T-helper 2 cell treated with Interferon-gamma antibody and Interleukin-4, amounts not matched to agents 5 μg/mL and 100 μg/mL, for 36 hours (primary cell): ENCODE measurements around the gene L3HYPDH.

Experiments used
- DNase-seq: peaks from one replicate; pipeline ENCODE4 v3.0.0; 2021; ENCODE audit warnings: low spot score
- H3K27ac Mint-ChIP-seq: one replicate; pipeline ENCODE4 v1.8.0; 2021; ENCODE audit warnings: mild to moderate bottlenecking, mixed read lengths
- H3K27me3 Mint-ChIP-seq: one replicate; pipeline ENCODE4 v1.8.0; 2021; ENCODE audit warnings: low read depth, mixed read lengths
- H3K36me3 Mint-ChIP-seq: one replicate; pipeline ENCODE4 v1.8.0; 2021; ENCODE audit warnings: low read depth, mixed read lengths
- H3K4me1 Mint-ChIP-seq: one replicate; pipeline ENCODE4 v1.8.0; 2021; ENCODE audit warnings: low read depth, mixed read lengths
- H3K4me3 Mint-ChIP-seq: one replicate; pipeline ENCODE4 v1.8.0; 2022; ENCODE audit warnings: mild to moderate bottlenecking, moderate library complexity, mixed read lengths
- H3K9me3 Mint-ChIP-seq: one replicate; pipeline ENCODE4 v1.8.0; 2021; ENCODE audit warnings: mixed read lengths

The L3HYPDH gene

GRCh38 chr14:59483819-59484638, at the start of gene L3HYPDH, which contains the start of gene JKAMP:
TSS of gene L3HYPDH (minus strand) at chr14:59484408. CDS start at chr14:59484316, 92 bp downstream.
TSS of gene JKAMP (plus strand) at chr14:59484517. CDS start at chr14:59484590, 73 bp downstream.
- Mint-ChIP-seq H3K27me3 (no peaks in the 10 kb centered on the region), H3K36me3 (peaks cover 12% of the 10 kb centered on the region), H3K9me3 (no peaks in the 10 kb centered on the region), H3K4me3 (peak within 1 kb of the TSS; percentile 95), H3K4me1 (peaks cover 46% of the 10 kb centered on the region), H3K27ac (peak within 1 kb of the TSS; percentile 89)
- peak; percentile 96 for DNase-seq

DNA sequence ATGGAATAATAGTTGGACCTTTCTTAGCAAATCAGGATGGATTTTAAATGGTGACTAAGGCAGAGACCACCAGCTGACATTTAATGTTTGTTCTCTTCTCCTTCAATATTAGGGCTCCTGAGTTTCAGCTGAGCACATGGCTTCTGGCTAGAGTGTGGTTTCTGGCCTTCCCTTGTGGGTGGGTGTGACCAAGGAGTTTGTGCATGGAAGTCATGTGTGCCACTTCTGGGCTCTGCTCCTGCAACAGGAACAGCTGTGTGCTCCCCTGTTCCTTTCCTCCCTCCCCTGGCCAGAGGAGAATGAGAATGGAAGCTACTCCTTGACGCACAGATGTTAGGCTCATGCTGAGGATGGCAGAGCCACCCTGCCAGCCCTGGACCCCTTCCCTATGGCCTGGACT, 48.2 kb upstream of the L3HYPDH start:
- Mint-ChIP-seq H3K36me3 (no peaks in the 10 kb centered on the region), H3K4me3 (no peak overlapping the region), H3K4me1 (no peaks in the 10 kb centered on the region), H3K27ac (no peak overlapping the region), H3K9me3 (peaks cover 3% of the 10 kb centered on the region), H3K27me3 (peaks cover 11% of the 10 kb centered on the region)
- no peak for DNase-seq

DNA sequence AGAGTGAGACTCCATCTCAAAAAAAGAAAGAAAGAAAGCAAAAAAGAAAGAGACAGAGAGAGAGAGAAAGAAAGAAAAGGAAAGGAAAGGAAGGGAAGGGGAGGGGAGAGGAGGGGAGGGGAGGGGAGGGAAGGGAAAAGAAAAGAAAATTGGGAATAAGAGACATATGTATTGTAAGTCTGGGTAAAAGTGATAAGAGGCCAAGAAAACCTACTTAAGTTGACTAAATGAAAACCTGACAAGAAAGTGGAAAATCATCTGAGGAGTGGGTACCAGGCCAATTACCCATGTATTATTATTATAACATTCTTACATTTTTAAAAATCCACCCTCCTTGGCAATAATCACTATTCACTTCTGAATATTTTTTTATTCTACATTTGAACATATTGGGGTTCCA, 46.1 kb upstream of the L3HYPDH start:
- peaks cover 3% of the 10 kb centered on the region for H3K9me3 Mint-ChIP-seq
- no peaks in the 10 kb centered on the region for H3K4me1 Mint-ChIP-seq
- no peak for DNase-seq
- no peak overlapping the region for H3K4me3 Mint-ChIP-seq
- no peaks in the 10 kb centered on the region for H3K36me3 Mint-ChIP-seq
- peaks cover 15% of the 10 kb centered on the region for H3K27me3 Mint-ChIP-seq
- no peak overlapping the region for H3K27ac Mint-ChIP-seq

DNA sequence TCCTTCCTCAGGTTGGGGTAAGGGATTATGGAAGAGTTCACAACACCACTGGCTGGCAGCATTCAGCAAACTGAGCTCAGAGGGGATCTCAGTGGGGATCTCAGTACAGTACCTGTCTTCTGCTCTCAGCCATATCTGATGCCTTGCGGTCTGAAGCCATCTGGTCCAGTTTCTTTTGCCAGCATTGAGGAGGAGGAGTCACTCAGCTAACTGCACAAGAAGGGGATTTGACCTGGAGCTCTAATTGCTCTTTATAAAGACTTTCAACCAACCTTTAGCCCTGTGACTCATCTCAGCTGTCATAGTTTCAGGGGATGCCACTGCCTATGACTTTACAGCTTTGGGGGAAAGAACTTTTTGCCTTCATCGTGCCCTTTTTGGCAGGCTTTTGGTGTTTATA, 45.0 kb upstream of the L3HYPDH start:
- DNase-seq, result no peak
- Mint-ChIP-seq H3K27ac (no peak overlapping the region), H3K27me3 (peaks cover 17% of the 10 kb centered on the region), H3K36me3 (no peaks in the 10 kb centered on the region), H3K4me3 (no peak overlapping the region), H3K4me1 (no peaks in the 10 kb centered on the region), H3K9me3 (peaks cover 3% of the 10 kb centered on the region)

DNA sequence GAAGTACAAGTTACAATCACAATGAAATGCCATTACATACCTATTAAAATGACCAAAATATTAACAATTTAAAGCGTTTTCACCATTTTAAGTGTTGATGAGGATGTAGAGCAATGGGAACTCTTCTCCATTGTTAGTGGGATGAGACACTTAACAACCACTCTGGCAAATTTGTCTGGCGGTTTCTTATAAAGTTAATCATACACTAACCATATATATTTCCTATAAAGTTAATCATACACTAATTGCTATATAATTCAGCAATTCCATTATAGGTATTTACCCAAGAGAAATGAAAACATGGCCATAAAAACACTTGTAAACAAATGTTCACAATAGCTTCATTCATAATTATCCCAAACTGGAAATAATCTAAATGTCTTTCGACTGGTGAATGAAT, 36.0 kb upstream of the L3HYPDH start:
- peaks cover under 1% of the 10 kb centered on the region for H3K27me3 Mint-ChIP-seq
- no peak overlapping the region for H3K4me3 Mint-ChIP-seq
- H3K4me1 Mint-ChIP-seq, result no peaks in the 10 kb centered on the region
- no peaks in the 10 kb centered on the region for H3K36me3 Mint-ChIP-seq
- no peak for DNase-seq
- no peak overlapping the region for H3K27ac Mint-ChIP-seq
- H3K9me3 Mint-ChIP-seq, result no peaks in the 10 kb centered on the region

DNA sequence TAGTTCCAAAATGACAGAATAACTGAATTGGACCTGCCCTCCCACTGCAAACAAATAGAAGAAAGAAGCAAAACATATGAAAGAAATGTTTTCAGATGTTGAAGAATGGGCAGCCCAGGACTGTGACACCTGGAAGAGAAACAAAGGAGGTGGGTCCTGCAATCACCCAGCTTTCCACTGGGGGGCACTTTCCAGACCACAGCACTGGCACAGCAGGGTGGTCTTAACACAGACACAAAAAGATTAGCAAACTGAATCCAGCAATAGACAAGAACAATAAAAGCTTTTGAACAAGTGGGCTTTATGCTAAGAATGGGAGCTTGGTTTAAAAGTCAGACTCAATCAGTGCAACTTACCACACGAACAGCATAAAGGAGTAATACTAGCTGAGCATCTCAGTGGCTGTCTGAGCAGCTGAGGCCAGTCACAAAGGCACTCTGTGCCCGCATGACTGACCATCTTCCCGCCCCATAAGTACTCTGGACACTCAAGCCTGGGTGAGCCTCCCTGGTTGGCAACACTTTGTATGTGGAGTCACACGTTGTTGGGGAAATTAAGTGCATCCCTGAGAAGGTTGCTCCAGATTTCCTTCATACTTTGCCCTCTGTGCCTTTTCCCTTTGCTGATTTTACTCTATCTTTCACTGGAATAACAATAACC, 27.8 kb upstream of the L3HYPDH start:
- Mint-ChIP-seq H3K27ac (no peak overlapping the region), H3K36me3 (no peaks in the 10 kb centered on the region), H3K4me1 (no peaks in the 10 kb centered on the region), H3K27me3 (peaks cover 15% of the 10 kb centered on the region), H3K9me3 (no peaks in the 10 kb centered on the region), H3K4me3 (no peak overlapping the region)
- DNase-seq, result no peak

DNA sequence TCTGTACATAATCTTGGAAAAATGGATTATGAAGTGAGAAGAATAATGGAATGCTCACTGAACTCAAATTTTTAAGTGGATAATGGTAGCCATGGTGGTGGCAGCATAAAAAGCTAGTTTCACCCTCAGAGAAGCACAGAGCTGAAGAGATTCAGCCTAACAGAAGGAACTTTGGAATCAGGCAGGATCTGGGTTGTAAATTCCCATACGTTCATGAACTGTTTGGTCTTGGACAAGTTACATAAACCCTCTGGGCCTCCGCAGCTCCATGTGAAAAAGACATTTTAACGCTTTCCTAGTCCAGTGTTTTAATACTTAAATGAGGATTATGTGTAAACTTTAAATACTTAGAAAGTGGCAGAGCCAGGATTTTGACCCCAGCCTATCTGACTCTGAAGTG, 26.8 kb upstream of the L3HYPDH start:
- H3K4me3 Mint-ChIP-seq, result no peak overlapping the region
- no peak for DNase-seq
- no peak overlapping the region for H3K27ac Mint-ChIP-seq
- peaks cover 15% of the 10 kb centered on the region for H3K27me3 Mint-ChIP-seq
- H3K9me3 Mint-ChIP-seq, result no peaks in the 10 kb centered on the region
- no peaks in the 10 kb centered on the region for H3K36me3 Mint-ChIP-seq
- H3K4me1 Mint-ChIP-seq, result no peaks in the 10 kb centered on the region

GRCh38 chr14:59510001-59510400, 25.8 kb upstream of the L3HYPDH start:
- peaks cover 15% of the 10 kb centered on the region for H3K27me3 Mint-ChIP-seq

DNA sequence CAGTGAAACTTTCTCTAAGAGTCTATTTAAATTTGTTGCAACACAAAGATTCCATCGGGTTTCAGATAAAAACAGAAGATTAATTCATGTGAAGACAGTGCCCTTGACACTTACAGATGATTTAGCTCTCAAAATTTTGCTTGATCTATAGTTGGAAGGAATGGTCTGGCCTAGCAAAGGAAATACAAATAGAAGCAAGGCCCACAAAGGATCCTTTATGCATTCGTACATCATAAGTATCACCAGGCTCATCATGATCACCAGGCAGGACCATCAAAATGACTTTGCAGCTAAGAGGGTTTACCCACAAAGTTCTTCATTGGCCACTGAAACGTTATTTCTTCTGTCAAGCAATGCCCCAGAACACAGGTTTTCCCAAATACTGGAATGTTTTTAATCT, 24.9 kb upstream of the L3HYPDH start:
- H3K9me3 Mint-ChIP-seq, result no peaks in the 10 kb centered on the region
- H3K4me3 Mint-ChIP-seq, result no peak overlapping the region
- H3K27ac Mint-ChIP-seq, result no peak overlapping the region
- peaks cover 2% of the 10 kb centered on the region for H3K4me1 Mint-ChIP-seq
- H3K27me3 Mint-ChIP-seq, result peaks cover 13% of the 10 kb centered on the region
- no peak for DNase-seq
- peaks cover 4% of the 10 kb centered on the region for H3K36me3 Mint-ChIP-seq

More at GRCh38 chr14:59510001-59510400, 25.8 kb upstream of the L3HYPDH start:
- H3K27ac Mint-ChIP-seq, result no peak overlapping the region
- no peaks in the 10 kb centered on the region for H3K4me1 Mint-ChIP-seq
- no peaks in the 10 kb centered on the region for H3K9me3 Mint-ChIP-seq
- DNase-seq, result no peak
- H3K4me3 Mint-ChIP-seq, result no peak overlapping the region
- no peaks in the 10 kb centered on the region for H3K36me3 Mint-ChIP-seq

GRCh38 chr14:59507752-59508103, 23.5 kb upstream of the L3HYPDH start:
- no peak overlapping the region for H3K4me3 Mint-ChIP-seq

GRCh38 chr14:59507063-59507751, 23.0 kb upstream of the L3HYPDH start:
- Mint-ChIP-seq H3K4me3 (no peak overlapping the region), H3K9me3 (no peaks in the 10 kb centered on the region), H3K27me3 (peaks cover 13% of the 10 kb centered on the region), H3K36me3 (peaks cover 5% of the 10 kb centered on the region), H3K4me1 (peaks cover 2% of the 10 kb centered on the region), H3K27ac (no peak overlapping the region)
- DNase-seq, result peak; percentile 25

More at GRCh38 chr14:59507752-59508103, 23.5 kb upstream of the L3HYPDH start:
- Mint-ChIP-seq H3K36me3 (peaks cover 5% of the 10 kb centered on the region), H3K4me1 (peaks cover 2% of the 10 kb centered on the region), H3K27me3 (peaks cover 13% of the 10 kb centered on the region), H3K27ac (no peak overlapping the region), H3K9me3 (no peaks in the 10 kb centered on the region)
- DNase-seq, result no peak

DNA sequence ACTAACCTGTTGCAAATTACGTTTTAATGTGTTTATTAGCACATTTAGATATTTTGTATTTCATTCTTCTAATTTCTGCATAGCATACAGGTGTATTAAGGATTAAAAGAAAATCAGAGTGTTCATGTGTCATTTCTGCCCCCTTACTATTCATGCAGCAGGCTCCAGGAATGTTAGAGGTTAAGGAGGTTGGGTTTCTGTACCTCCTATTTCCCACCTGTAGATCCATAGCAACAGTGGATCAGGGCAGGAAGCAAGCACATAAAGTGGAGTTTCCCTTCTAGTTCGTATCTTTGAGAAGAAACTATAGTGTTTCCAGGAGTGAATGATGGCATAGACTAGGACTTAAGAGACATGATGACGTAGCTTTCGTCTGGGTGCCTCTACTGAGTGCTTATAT, 19.0 kb upstream of the L3HYPDH start:
- H3K9me3 Mint-ChIP-seq, result no peaks in the 10 kb centered on the region
- no peak overlapping the region for H3K4me3 Mint-ChIP-seq
- no peaks in the 10 kb centered on the region for H3K27me3 Mint-ChIP-seq
- no peak overlapping the region for H3K27ac Mint-ChIP-seq
- H3K36me3 Mint-ChIP-seq, result peaks cover 12% of the 10 kb centered on the region
- H3K4me1 Mint-ChIP-seq, result peaks cover 2% of the 10 kb centered on the region
- no peak for DNase-seq

DNA sequence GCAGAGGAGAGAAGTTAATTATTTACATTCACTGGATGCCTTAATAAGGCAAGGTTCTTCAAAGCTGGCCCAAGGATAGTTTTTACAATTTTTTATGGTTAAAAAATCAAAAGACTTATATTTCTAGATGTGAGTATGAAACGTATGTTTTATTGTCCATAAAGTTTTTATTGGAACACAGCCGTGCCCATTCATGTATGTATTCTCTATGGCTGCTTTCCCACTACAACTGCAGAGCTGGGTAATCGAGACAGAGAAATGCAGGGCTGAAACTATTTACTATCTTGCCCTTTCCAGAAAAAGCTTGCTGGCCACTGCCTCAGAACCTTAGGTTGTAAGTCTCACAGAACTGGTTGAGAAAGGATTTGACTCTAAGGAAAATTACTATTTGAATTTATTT, 16.5 kb upstream of the L3HYPDH start:
- Mint-ChIP-seq H3K4me3 (no peak overlapping the region), H3K27me3 (no peaks in the 10 kb centered on the region), H3K27ac (no peak overlapping the region), H3K4me1 (peaks cover 2% of the 10 kb centered on the region), H3K9me3 (no peaks in the 10 kb centered on the region), H3K36me3 (peaks cover 22% of the 10 kb centered on the region)
- no peak for DNase-seq

DNA sequence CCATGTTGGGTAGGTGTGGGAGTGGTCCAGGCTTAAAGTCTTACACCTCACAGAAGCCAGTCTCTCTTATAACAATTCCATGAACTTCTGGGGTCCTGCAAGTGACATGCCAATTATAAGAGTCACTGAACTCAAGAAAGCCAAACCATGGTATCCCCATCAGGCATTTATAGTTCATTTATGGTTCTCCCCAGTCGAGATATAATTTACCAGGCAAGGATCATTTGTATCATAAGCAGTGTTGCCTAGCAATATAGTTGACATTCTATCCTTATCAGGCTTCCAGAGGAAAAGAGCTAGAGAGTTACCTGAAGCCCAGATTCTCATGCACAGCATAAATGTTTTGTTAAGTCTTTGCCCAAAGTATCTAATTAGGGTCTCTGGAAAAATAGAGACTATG, 8.2 kb upstream of the L3HYPDH start:
- no peak overlapping the region for H3K4me3 Mint-ChIP-seq
- no peaks in the 10 kb centered on the region for H3K9me3 Mint-ChIP-seq
- peaks cover 54% of the 10 kb centered on the region for H3K36me3 Mint-ChIP-seq
- DNase-seq, result no peak
- H3K4me1 Mint-ChIP-seq, result peaks cover 17% of the 10 kb centered on the region
- H3K27ac Mint-ChIP-seq, result no peak overlapping the region
- no peaks in the 10 kb centered on the region for H3K27me3 Mint-ChIP-seq
